Stomach (tissue), 4 donors: ENCODE measurements around the gene SOD3.

ENCODE experiments used
- EP300 ChIP-seq: sonication (generic); formaldehyde crosslinking; IDR thresholded peaks from one replicate; pipeline ENCODE4 v1.6.1; 2017; ENCODE audit warnings: antibody characterized with exemption
- POLR2A ChIP-seq, 4 donors: fragments of 450-650 bp; IDR thresholded peaks; one replicate each; pipeline ENCODE4 v1.6.1; 2016; ENCODE audit warnings: antibody characterized with exemption in 4 of 4, control low read depth in 2 of 4, mild to moderate bottlenecking in 1 of 4, moderate library complexity in 1 of 4
- TF ChIP-seq, protein P1 (sequence below), 7 experiments: fragments of 450-650 bp in 4 of 7; fragments of 200-600 bp in 3 of 7; sonication (generic) in 3 of 7; IDR thresholded peaks; one replicate each; pipeline ENCODE4 v1.5.1; 2016 to 2019; ENCODE audit warnings: antibody characterized with exemption in 7 of 7, control low read depth in 2 of 7, mild to moderate bottlenecking in 1 of 7

DNA sequence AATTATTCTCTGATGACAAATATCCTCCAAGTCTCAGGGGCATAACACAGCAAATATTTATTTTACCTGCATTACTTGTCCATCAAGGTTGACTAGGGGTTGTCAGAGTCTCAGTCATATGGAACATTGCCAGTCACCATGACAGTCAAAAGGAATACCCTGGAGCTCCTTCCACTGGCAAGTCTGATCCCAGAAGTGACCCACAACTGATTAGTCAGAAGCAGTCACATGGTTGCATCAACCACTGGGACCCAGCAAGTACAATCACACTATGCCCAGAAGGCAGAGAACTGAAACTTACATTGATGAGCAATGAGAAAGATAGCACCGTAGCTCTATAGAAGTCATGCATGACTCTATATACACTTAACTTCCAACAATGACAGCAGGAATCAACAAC is 41.9 kb upstream of the SOD3 start:
- no peak for TF ChIP-seq EP300
- TF ChIP-seq, protein P1, sequence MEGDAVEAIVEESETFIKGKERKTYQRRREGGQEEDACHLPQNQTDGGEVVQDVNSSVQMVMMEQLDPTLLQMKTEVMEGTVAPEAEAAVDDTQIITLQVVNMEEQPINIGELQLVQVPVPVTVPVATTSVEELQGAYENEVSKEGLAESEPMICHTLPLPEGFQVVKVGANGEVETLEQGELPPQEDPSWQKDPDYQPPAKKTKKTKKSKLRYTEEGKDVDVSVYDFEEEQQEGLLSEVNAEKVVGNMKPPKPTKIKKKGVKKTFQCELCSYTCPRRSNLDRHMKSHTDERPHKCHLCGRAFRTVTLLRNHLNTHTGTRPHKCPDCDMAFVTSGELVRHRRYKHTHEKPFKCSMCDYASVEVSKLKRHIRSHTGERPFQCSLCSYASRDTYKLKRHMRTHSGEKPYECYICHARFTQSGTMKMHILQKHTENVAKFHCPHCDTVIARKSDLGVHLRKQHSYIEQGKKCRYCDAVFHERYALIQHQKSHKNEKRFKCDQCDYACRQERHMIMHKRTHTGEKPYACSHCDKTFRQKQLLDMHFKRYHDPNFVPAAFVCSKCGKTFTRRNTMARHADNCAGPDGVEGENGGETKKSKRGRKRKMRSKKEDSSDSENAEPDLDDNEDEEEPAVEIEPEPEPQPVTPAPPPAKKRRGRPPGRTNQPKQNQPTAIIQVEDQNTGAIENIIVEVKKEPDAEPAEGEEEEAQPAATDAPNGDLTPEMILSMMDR (IDR thresholded peaks at IDR 0.05): no peak
- TF ChIP-seq POLR2A (IDR thresholded peaks at IDR 0.05): no peak
